ENCODE data around the gene LLGL1.

The LLGL1 gene

DNA sequence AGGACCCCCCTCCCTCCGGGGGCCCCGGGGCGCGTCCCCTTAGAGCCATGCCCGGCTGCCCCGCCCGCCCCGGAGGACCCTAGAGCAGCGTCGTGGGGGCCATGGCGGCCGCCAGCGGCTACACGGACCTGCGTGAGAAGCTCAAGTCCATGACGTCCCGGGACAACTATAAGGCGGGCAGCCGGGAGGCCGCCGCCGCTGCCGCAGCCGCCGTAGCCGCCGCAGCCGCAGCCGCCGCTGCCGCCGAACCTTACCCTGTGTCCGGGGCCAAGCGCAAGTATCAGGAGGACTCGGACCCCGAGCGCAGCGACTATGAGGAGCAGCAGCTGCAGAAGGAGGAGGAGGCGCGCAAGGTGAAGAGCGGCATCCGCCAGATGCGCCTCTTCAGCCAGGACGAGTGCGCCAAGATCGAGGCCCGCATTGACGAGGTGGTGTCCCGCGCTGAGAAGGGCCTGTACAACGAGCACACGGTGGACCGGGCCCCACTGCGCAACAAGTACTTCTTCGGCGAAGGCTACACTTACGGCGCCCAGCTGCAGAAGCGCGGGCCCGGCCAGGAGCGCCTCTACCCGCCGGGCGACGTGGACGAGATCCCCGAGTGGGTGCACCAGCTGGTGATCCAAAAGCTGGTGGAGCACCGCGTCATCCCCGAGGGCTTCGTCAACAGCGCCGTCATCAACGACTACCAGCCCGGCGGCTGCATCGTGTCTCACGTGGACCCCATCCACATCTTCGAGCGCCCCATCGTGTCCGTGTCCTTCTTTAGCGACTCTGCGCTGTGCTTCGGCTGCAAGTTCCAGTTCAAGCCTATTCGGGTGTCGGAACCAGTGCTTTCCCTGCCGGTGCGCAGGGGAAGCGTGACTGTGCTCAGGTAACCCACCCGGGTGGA lies 41.0 kb upstream of the LLGL1 start:
- TF ChIP-seq L3MBTL2 (conservative IDR thresholded peaks at IDR 0.05) (peak; percentile 46; the same call in 1 of the 2 replicates), NFRKB (IDR thresholded peaks at IDR 0.05) (no peak)
- ChIA-PET CTCF (interaction anchor here (0.5 to 2.3 kb wide), 4 partner anchors 9 to 43 kb away, joined by 3 to 11 read pairs (median 4); no protein-coding TSS in a partner anchor), POLR2A (interaction anchor here (0.6 to 5.1 kb wide), 23 partner anchors 9 to 883 kb away, joined by 3 to 57 read pairs (median 6); partner anchors contain the start of gene SHMT1)
- peak; percentile 24 for DNase-seq (ENCODE audit: extremely low spot score)

DNA sequence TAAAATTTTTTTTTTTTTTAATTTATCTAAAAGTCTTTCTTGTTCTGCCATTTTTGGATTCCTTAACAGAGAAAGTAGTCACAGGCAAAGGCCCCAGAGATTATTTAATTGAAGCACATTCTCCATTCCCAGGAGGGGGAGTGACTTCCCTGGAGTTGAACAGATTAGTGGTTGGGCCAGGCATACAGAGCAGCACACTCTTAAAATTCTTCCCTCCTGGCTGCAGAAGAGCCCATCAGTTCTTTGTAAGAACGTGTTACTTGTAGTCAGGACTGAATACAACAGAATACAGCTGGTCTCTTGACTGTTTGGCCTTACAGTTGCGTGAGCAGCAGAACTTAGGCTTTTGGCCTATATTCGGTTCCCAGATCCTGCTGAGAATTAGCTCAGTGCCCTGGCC lies 40.0 kb upstream of the LLGL1 start:
- no peak for DNase-seq (ENCODE audit: extremely low spot score)
- ChIA-PET POLR2A (interaction anchor here (2.8 to 5.1 kb wide), 2 partner anchors 12 to 33 kb away, joined by 12 to 44 read pairs; no protein-coding TSS in a partner anchor), CTCF (interaction anchor here (0.7 to 1.4 kb wide), 4 partner anchors 41 to 425 kb away, joined by 3 to 7 read pairs (median 4); no protein-coding TSS in a partner anchor)
- TF ChIP-seq ZNF384 (IDR thresholded peaks at IDR 0.05) (no peak), FOXK2 (IDR thresholded peaks at IDR 0.05) (no peak), ARNT (IDR thresholded peaks at IDR 0.05) (no peak), TARDBP (IDR thresholded peaks at IDR 0.05) (no peak), FOXA1 (IDR thresholded peaks at IDR 0.05) (no peak), LEF1 (IDR thresholded peaks at IDR 0.05; ENCODE audit: borderline replicate concordance) (no peak), ELF4 (IDR thresholded peaks at IDR 0.05) (no peak), FOXM1 (IDR thresholded peaks at IDR 0.05; ENCODE audit: borderline replicate concordance) (no peak), HDGF (IDR thresholded peaks at IDR 0.05; ENCODE audit: borderline replicate concordance) (no peak), SUZ12 (IDR thresholded peaks at IDR 0.05) (no peak), BHLHE40 (IDR thresholded peaks at IDR 0.05; ENCODE audit: borderline replicate concordance) (no peak), SP1 (IDR thresholded peaks at IDR 0.05) (no peak), NFRKB (IDR thresholded peaks at IDR 0.05) (no peak), CTBP1 (IDR thresholded peaks at IDR 0.05; ENCODE audit: borderline replicate concordance) (no peak), L3MBTL2 (conservative IDR thresholded peaks at IDR 0.05) (no peak)
- TF ChIP-seq, protein P1, sequence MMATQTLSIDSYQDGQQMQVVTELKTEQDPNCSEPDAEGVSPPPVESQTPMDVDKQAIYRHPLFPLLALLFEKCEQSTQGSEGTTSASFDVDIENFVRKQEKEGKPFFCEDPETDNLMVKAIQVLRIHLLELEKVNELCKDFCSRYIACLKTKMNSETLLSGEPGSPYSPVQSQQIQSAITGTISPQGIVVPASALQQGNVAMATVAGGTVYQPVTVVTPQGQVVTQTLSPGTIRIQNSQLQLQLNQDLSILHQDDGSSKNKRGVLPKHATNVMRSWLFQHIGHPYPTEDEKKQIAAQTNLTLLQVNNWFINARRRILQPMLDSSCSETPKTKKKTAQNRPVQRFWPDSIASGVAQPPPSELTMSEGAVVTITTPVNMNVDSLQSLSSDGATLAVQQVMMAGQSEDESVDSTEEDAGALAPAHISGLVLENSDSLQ (IDR thresholded peaks at IDR 0.05), result no peak

DNA sequence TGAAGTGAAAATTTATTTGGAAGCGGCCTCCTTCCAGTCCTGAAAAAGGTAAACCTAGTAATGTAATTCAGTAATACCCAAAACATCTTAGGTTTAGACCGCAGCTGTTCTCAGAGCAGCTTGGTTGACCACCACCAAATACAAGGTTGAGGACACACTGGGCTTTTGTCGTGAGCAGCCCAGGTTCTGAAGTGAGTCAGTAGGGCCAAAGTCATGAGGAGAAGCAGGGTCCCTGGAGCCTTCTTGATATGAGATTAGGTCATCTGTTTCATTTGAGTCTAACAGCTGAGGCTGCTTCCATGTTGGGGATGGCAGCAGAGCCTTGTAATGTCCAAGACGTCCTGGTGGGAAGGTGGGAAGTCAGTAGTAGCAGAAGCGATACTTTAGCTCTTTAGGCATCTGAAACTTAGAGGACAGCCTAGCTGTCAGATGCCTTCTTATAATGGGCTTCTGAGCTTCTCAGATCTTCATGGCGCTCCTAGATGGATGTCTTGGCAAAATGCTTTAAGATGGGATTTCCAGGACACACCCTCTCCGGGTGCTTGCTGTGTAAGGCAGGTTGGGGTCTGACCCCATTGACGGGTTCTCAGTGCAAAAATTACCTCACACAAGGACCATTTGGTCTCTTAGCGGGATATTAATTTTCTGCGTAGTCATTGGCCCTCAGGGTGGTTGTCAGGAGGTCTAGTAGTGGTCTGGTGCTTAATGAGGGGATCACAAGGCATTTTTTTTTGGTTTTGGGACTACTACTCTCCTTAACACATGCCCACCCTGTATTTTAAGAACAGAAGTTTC lies 39.4 kb upstream of the LLGL1 start:
- ChIA-PET POLR2A (interaction anchor here (5.1 kb wide), 1 partner anchor 34 kb away, joined by 44 read pairs; no protein-coding TSS in a partner anchor), CTCF (interaction anchor here (0.7 to 1.4 kb wide), 4 partner anchors 42 to 424 kb away, joined by 3 to 7 read pairs (median 4); no protein-coding TSS in a partner anchor)
- DNase-seq (ENCODE audit: extremely low spot score), result no peak
- TF ChIP-seq, protein P1 (IDR thresholded peaks at IDR 0.05), result no peak
- peak; percentile 17; the same call in 1 of the 2 replicates for TF ChIP-seq HDGF (IDR thresholded peaks at IDR 0.05; ENCODE audit: borderline replicate concordance)

DNA sequence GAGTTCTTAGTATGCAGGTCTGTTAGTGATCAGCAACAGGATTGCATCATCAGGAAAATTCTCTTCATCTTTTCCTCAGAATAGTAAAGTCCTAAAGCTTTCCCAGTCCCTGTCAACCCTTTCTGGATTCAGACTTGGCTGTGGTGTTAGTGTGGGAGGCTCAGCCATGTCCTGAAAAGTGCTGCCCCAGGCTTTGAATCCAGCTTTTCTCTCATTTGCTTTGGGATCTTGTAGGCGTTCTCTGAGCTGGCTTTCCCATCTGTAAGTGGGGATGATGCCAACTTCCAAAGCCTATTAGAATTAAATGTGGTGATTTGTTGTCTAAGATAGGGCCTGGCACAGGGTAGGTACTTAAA lies 38.8 kb upstream of the LLGL1 start:
- CTCF ChIA-PET, result interaction anchor here (1.3 kb wide), 1 partner anchor 45 kb away, joined by 3 read pairs; no protein-coding TSS in a partner anchor
- POLR2A ChIA-PET, result no interaction called here
- DNase-seq (ENCODE audit: extremely low spot score), result no peak
- TF ChIP-seq ELF4 (IDR thresholded peaks at IDR 0.05), result no peak
- TF ChIP-seq ARNT (IDR thresholded peaks at IDR 0.05), result no peak
- no peak for TF ChIP-seq SP1 (IDR thresholded peaks at IDR 0.05)
- TF ChIP-seq, protein P1 (IDR thresholded peaks at IDR 0.05), result no peak
- TF ChIP-seq CTBP1 (IDR thresholded peaks at IDR 0.05; ENCODE audit: borderline replicate concordance), result no peak
- no peak for TF ChIP-seq TARDBP (IDR thresholded peaks at IDR 0.05)
- no peak for TF ChIP-seq FOXK2 (IDR thresholded peaks at IDR 0.05)
- no peak for TF ChIP-seq FOXA1 (IDR thresholded peaks at IDR 0.05)
- no peak for TF ChIP-seq L3MBTL2 (conservative IDR thresholded peaks at IDR 0.05)
- no peak for TF ChIP-seq NFRKB (IDR thresholded peaks at IDR 0.05)
- no peak for TF ChIP-seq SUZ12 (IDR thresholded peaks at IDR 0.05)
- TF ChIP-seq LEF1 (IDR thresholded peaks at IDR 0.05; ENCODE audit: borderline replicate concordance), result no peak
- TF ChIP-seq HDGF (IDR thresholded peaks at IDR 0.05; ENCODE audit: borderline replicate concordance), result no peak
- TF ChIP-seq ZNF384 (IDR thresholded peaks at IDR 0.05), result no peak
- no peak for TF ChIP-seq BHLHE40 (IDR thresholded peaks at IDR 0.05; ENCODE audit: borderline replicate concordance)
- no peak for TF ChIP-seq FOXM1 (IDR thresholded peaks at IDR 0.05; ENCODE audit: borderline replicate concordance)

DNA sequence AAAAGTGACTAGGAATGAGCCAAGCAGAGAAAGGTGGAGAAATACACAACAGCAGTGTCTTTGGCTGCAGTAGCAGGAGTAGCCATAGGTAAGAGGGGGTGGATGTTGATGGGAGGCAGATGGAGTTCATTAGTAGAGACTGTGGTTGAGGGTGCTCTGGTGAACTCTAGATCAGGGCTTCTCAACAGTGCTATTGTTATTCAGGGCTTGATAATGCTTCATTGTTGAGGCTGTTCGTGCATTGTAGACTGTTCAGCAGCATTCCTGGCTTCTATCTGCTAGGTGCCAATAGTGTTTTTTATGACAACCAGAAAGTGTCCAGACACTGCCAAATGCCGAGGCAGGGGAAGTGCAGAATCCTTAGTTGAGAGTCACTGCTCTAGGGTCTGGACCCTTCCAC lies 38.2 kb upstream of the LLGL1 start:
- DNase-seq (ENCODE audit: extremely low spot score), result no peak
- POLR2A ChIA-PET, result no interaction called here
- CTCF ChIA-PET, result no interaction called here
- no peak for TF ChIP-seq CTBP1 (IDR thresholded peaks at IDR 0.05; ENCODE audit: borderline replicate concordance)
- TF ChIP-seq FOXA1 (IDR thresholded peaks at IDR 0.05), result no peak
- TF ChIP-seq HDGF (IDR thresholded peaks at IDR 0.05; ENCODE audit: borderline replicate concordance), result no peak
- TF ChIP-seq NFRKB (IDR thresholded peaks at IDR 0.05), result no peak
- no peak for TF ChIP-seq LEF1 (IDR thresholded peaks at IDR 0.05; ENCODE audit: borderline replicate concordance)
- no peak for TF ChIP-seq ZNF384 (IDR thresholded peaks at IDR 0.05)
- no peak for TF ChIP-seq TARDBP (IDR thresholded peaks at IDR 0.05)
- TF ChIP-seq FOXM1 (IDR thresholded peaks at IDR 0.05; ENCODE audit: borderline replicate concordance), result no peak
- TF ChIP-seq SUZ12 (IDR thresholded peaks at IDR 0.05), result no peak
- TF ChIP-seq ELF4 (IDR thresholded peaks at IDR 0.05), result no peak
